Peyer's patch (tissue), 4 donors: ENCODE results near the gene RNF114.

Experiments used
- POLR2A ChIP-seq, 2 donors: fragments of 450-650 bp; IDR thresholded peaks; one replicate each; pipeline ENCODE4 v1.5.1; 2017; ENCODE audit warnings: antibody characterized with exemption in 2 of 2, mild to moderate bottlenecking in 2 of 2, moderate library complexity in 2 of 2
- TF ChIP-seq, protein P1 (sequence below), 6 experiments: fragments of 450-650 bp in 4 of 6; fragments of 200-600 bp in 2 of 6; sonication (generic) in 1 of 6; IDR thresholded peaks; one replicate each; pipeline ENCODE4 v1.5.1; 2017 to 2019; ENCODE audit warnings: antibody characterized with exemption in 6 of 6, mild to moderate bottlenecking in 3 of 6, moderate library complexity in 1 of 6

DNA sequence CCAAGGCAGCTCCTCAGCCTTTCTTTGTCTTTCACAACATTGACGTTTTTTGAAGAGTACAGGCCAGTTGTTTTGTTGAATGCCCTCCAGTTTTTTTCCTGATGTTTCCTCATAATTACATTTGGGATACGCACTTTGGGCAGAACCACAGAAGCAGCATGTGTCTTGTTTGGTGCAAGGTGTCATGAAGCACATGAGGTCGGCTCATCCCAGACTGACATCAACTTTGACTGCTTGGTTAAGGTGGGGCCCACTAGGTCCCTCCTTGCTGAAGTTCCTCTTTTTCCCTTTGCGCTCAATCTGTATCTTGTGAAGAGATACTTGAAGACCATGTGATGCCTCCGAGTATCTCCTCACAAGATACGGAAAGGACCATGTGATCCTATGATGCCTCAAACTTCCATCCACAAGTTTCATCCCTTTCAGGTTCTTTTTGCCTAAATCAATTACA lies 57.1 kb downstream of the RNF114 start:
- TF ChIP-seq, protein P1, sequence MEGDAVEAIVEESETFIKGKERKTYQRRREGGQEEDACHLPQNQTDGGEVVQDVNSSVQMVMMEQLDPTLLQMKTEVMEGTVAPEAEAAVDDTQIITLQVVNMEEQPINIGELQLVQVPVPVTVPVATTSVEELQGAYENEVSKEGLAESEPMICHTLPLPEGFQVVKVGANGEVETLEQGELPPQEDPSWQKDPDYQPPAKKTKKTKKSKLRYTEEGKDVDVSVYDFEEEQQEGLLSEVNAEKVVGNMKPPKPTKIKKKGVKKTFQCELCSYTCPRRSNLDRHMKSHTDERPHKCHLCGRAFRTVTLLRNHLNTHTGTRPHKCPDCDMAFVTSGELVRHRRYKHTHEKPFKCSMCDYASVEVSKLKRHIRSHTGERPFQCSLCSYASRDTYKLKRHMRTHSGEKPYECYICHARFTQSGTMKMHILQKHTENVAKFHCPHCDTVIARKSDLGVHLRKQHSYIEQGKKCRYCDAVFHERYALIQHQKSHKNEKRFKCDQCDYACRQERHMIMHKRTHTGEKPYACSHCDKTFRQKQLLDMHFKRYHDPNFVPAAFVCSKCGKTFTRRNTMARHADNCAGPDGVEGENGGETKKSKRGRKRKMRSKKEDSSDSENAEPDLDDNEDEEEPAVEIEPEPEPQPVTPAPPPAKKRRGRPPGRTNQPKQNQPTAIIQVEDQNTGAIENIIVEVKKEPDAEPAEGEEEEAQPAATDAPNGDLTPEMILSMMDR (IDR thresholded peaks at IDR 0.05): no peak
- TF ChIP-seq POLR2A (IDR thresholded peaks at IDR 0.05): no peak
